ENCODE data around the gene CETN3.
"Not testable (repeated sequence)": the region's sequence is repeated elsewhere in the genome, so short reads cannot be mapped to it uniquely, and the experiment has no call there.

The CETN3 gene

GRCh38 chr5:90347462-90347861, 62.1 kb downstream of the CETN3 start:
- POLR2A ChIA-PET = no interaction called here
- TF ChIP-seq CTCF (IDR thresholded peaks at IDR 0.05; ENCODE audit: insufficient read depth, low read length, missing control alignments) = no peak

GRCh38 chr5:90345684-90346083, 63.9 kb downstream of the CETN3 start:
- no peak overlapping the region for H3K4me3 ChIP-seq (ENCODE audit: low read depth, low read length)
- TF ChIP-seq CTCF (IDR thresholded peaks at IDR 0.05; ENCODE audit: insufficient read depth, low read length, missing control alignments) = no peak
- CTCF ChIA-PET = no interaction called here
- POLR2A ChIA-PET = no interaction called here
- no peak for DNase-seq (ENCODE audit: low read depth, low spot score)

More at GRCh38 chr5:90347462-90347861, 62.1 kb downstream of the CETN3 start:
- CTCF ChIA-PET = no interaction called here
- no peak overlapping the region for H3K4me3 ChIP-seq (ENCODE audit: low read depth, low read length)
- no peak for DNase-seq (ENCODE audit: low read depth, low spot score)

- ChIA-PET CTCF (no interaction called here), POLR2A (no interaction called here)
- no peak for TF ChIP-seq CTCF (IDR thresholded peaks at IDR 0.05; ENCODE audit: insufficient read depth, low read length, missing control alignments)
These were observed 64.9 kb downstream of the CETN3 start for GRCh38 chr5:90344689-90345088.

GRCh38 chr5:90343731-90344130, 65.8 kb downstream of the CETN3 start:
- POLR2A ChIA-PET, CTCF ChIA-PET: not testable (repeated sequence)

More at GRCh38 chr5:90344689-90345088, 64.9 kb downstream of the CETN3 start:
- no peak overlapping the region for H3K4me3 ChIP-seq (ENCODE audit: low read depth, low read length)
- DNase-seq (ENCODE audit: low read depth, low spot score) = no peak

GRCh38 chr5:90342576-90342975, 67.0 kb downstream of the CETN3 start:
- no peak overlapping the region for H3K4me3 ChIP-seq (ENCODE audit: low read depth, low read length)
- ChIA-PET POLR2A (no interaction called here), CTCF (no interaction called here)
- no peak for DNase-seq (ENCODE audit: low read depth, low spot score)
- no peak for TF ChIP-seq CTCF (IDR thresholded peaks at IDR 0.05; ENCODE audit: insufficient read depth, low read length, missing control alignments)

More at GRCh38 chr5:90343731-90344130, 65.8 kb downstream of the CETN3 start:
- DNase-seq (ENCODE audit: low read depth, low spot score); H3K4me3 ChIP-seq (ENCODE audit: low read depth, low read length): not testable (repeated sequence)
